Stimulated activated CD8-positive, alpha-beta memory T cell treated with anti-CD3 and anti-CD28 coated beads, Interleukin-7, amount 100 ng/mL, for 48 hours (primary cell): ENCODE data around the gene AKT1S1.

Experiments used
- DNase-seq, 2 donors: peaks; one replicate each; pipeline ENCODE4 v3.0.0-alpha.2; 2020; ENCODE audit warnings: low read depth in 1 of 2; ENCODE audit errors: extremely low read depth in 1 of 2

The AKT1S1 gene

GRCh38 chr19:49887037-49887664 is 10.0 kb upstream of the AKT1S1 start:
- DNase-seq = no peak

DNA sequence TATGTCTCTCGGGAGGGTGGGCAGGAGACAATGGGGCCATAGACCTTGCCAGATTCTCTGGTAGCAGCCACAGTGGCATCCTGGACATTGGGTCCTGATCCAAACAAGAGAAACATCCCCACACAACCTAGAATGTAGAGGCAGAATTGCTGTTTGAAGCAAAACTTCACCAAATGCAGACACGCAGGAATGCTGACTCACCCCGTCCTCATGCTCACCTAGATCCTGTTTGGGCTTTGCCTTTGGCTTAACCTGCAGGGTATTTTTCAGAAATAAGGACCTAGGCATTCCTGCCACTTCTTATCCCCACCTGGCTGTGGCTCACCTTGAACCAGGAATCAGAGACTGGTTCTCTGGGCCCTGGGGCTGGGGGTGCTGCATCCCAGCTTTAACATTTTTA is 7.6 kb upstream of the AKT1S1 start:
- DNase-seq = no peak

GRCh38 chr19:49884109-49884508 is 7.0 kb upstream of the AKT1S1 start:
- DNase-seq = no peak

- no peak for DNase-seq
Observed at GRCh38 chr19:49883094-49883493, 5.9 kb upstream of the AKT1S1 start.

GRCh38 chr19:49882643-49883042 is 5.5 kb upstream of the AKT1S1 start:
- DNase-seq = no peak

GRCh38 chr19:49881672-49882394 is 4.7 kb upstream of the AKT1S1 start:
- no peak for DNase-seq

GRCh38 chr19:49881186-49881585 is 4.0 kb upstream of the AKT1S1 start:
- DNase-seq = no peak

DNA sequence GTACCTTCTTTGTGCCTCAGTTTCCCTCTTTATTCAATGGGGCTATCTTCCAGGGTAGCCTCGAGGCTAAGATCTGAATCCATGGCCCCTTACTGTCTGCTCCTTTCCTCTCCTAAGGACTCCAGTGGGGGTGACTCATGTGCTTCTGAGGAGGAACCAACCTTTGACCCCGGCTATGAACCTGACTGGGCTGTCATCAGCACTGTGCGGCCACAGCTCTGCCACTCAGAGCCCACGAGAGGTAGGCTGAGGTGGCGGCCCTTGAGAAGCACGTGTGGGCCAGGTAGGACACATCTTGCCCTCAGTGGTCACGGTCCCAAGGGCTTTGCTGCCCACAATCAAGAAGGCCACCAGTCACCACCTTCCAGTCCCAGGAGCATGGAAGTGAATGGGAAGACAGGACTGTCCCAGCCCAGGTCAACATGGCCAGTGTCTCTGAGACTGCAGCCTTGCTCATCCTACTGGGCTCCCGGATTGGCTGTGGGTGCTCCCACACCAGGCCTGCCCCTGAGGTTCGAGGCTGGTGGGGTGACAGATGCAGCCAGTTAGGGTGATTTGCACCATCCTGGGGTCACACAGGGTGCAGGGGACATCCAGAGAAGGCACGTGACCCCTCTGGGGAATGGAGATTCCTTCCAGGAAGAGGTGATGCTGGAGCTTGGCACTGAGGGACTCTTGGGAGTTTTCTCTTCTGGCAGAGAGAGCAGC is 3.2 kb upstream of the AKT1S1 start:
- no peak for DNase-seq

DNA sequence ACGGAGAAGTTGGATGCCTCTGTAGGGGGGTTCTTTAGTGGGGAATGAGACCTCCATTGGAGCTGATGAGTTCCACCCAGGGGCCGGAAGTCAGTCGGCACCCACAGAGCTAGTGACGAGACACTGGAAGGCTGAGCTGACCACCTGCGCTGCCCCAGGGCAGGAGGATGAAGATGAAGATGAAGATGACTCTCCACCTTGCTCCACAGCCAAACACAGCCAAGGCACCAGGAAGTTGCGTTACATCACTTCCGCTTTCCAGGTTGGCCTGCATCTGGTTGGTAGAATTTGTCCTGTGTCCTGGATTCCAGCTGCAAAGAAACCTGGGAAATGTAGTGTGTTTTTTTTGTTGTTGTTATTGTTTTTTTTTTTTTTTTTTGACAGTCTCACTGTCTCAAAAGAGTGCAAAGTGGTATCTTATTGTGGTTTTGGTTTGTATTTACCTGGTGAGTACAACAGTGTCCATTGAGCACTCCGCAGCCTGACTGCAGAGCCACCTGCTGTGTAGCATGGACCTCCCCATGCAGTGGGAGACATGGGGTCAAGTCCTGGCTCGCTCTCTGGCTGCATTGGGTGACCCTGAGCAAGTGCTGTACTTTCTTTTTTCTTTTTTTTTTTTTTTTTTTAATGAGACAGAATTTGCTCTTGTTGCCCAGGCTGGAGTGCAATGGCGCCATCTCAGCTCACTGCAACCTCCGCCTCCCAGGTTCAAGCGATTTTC is 2.2 kb upstream of the AKT1S1 start:
- DNase-seq = no peak

- DNase-seq = no peak
Observed at GRCh38 chr19:49878744-49879070, 1.6 kb upstream of the AKT1S1 start.

GRCh38 chr19:49877879-49878743 is 956 bp upstream of the AKT1S1 start:
- peak; percentile 98 to 99 for DNase-seq

GRCh38 chr19:49876422-49877019 is 634 bp downstream of the AKT1S1 start:
- peak; percentile 95 to 96 for DNase-seq

DNA sequence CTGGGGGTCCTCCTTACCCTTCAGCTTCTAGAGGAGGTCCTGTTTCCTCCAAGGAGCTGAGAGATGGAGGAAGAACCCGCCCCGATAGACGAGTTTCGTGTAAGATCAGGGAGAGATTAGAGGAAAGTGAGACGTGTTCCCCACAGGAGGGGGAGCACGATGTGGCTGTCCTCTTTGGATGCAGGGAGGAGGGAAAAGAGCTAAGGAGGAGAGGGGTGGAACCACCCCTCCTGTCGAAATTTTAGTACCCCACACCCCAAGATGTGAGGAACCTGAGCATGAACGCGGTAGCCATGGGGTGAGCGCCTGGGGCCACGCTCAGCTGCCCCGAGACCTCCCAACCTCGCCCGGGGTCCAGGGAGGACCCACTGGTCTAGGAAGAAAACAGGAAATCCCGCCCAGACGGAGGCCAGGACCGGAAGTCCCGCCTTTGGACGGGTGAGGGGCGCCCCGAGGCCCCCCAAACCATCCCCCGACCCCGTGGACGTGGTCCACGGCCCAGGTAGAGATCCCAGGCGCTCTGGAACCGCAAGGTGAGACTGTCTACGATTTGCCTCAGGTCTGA is 1.2 kb downstream of the AKT1S1 start:
- DNase-seq = no peak

DNA sequence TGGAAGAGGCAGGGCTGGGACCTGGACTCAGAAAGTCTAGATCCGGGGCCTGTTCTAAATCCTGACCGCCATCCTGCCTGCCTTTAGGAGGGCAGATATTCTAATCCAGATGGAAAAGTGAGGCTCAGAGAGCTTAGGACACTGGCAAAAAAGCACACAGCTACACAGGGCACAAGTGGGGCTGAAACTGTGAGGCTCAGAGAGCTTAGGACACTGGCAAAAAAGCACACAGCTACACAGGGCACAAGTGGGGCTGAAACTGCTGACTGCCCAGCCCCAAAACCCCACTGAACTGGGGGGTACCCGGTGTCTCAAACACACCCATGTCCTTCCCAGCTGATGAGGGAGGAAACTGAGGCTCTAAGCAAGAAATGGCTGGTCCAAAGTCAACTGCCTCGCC is 2.0 kb downstream of the AKT1S1 start:
- DNase-seq = no peak

DNA sequence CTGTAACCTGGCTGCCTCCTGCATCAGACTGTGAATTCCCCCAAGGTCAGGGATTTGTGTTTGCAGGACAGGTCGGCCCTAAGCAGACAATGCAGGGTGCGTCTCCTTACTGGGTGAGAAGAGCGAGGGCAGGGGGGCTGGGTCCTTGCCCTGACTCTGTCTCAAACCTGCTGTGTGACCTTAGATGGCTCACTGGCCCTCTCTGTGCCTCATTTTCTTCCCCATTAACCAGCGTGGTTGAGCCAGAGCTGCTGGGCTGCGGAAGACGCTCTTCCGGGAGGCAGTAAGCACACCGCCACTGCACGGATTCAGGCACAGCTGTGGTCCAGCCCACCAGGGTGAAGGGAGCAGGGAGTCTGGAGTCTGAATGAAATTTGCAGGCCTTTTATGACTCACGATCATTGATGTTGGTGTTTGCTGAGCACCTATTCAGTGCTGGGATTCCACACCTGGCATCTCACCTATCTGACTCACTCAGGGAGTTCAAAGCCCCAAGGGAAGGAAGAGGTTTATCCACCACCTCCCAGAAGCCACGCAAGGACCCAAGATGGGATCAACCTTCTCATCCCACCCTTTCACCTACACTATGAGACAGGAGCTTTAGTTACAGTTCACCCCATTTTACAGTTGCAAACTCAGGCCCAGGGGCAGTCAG is 2.5 kb downstream of the AKT1S1 start:
- no peak for DNase-seq

- DNase-seq = no peak
Observed at GRCh38 chr19:49873834-49874233, 3.3 kb downstream of the AKT1S1 start.

- no peak for DNase-seq
Observed at GRCh38 chr19:49873129-49873521, 4.0 kb downstream of the AKT1S1 start.

DNA sequence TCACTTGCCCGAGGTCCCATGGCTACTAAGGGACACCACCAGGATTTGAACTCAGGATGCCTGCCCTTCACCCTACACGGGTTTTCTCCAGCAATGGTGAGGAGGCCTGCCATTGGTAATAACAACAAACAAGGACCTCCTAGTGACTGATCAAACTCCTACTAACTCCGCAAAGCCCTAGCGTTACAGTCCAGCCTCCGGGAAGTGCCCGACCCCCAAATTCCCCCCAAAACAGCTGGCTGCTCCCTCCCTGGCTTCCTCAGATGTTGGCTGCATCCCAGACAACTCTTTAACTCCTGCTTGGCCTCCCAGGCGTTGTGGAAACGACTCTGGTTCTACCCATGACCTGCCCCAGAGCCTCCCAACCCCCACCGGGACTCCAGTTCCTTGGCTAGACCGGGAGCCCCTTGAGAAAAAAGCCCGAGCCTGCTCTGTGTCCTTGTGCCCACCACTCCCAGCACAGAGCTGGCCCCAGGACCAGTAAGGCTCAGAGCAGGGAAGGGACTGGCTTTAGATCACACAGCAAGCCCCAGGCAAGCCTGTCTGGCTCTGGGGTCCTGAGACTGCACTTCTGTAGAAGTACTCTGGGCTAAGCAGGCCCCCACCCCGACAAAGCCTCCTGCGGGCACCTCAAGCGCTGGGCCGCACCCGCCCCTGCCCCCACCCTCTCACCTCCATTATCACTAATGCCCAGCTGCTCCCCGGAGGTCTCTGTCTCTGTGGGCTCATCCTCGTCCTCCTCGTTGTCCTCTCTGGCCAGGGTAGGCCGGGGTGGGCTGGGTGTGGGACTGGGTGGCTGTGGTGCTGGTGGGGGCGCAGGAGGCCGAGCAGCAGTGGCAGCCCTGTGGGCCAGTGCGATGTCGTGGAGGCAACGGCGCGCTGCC is 4.7 kb downstream of the AKT1S1 start:
- no peak for DNase-seq
